GM06990 (cell line): ENCODE measurements around the gene PSEN1.

Experiments
- DNase-seq: peaks from one replicate; pipeline ENCODE4 v3.0.0-alpha.2; 2011; ENCODE audit not compliant: insufficient read length; ENCODE audit errors: extremely low read depth
- H3K27me3 ChIP-seq: replicated peaks from 2 replicates; pipeline ENCODE4 v1.6.0; 2011; ENCODE audit warnings: low read length; ENCODE audit not compliant: control insufficient read depth, insufficient read depth
- H3K36me3 ChIP-seq: 2 replicates; pipeline ENCODE4 v1.5.1; 2011; ENCODE audit warnings: low read length; ENCODE audit not compliant: control insufficient read depth, insufficient read depth
- H3K4me3 ChIP-seq: replicated peaks from 2 replicates; pipeline ENCODE4 v1.5.1; 2011; ENCODE audit warnings: low read depth, mild to moderate bottlenecking, control low read depth, low read length
- CTCF ChIP-seq: IDR thresholded peaks from 2 replicates; pipeline ENCODE4 v1.5.1; 2011; ENCODE audit warnings: low read length, control low read depth, mild to moderate bottlenecking, inconsistent platforms; ENCODE audit not compliant: insufficient read depth, poor library complexity, severe bottlenecking

Gene PSEN1

GRCh38 chr14:73207615-73208014 lies 71.3 kb downstream of the PSEN1 start:
- H3K36me3 ChIP-seq = peaks cover 21% of the 10 kb centered on the region
- H3K27me3 ChIP-seq = no peaks in the 10 kb centered on the region
- no peak overlapping the region for H3K4me3 ChIP-seq
- no peak for TF ChIP-seq CTCF
- no peak for DNase-seq

GRCh38 chr14:73208390-73208789 lies 72.1 kb downstream of the PSEN1 start:
- no peak overlapping the region for H3K4me3 ChIP-seq
- no peak for DNase-seq
- H3K27me3 ChIP-seq = no peaks in the 10 kb centered on the region
- TF ChIP-seq CTCF = no peak
- H3K36me3 ChIP-seq = peaks cover 24% of the 10 kb centered on the region

- Histone ChIP-seq H3K27me3 (no peaks in the 10 kb centered on the region), H3K4me3 (no peak overlapping the region), H3K36me3 (peaks cover 24% of the 10 kb centered on the region)
- DNase-seq = no peak
- no peak for TF ChIP-seq CTCF
Observed at GRCh38 chr14:73208846-73209245, 72.5 kb downstream of the PSEN1 start.

GRCh38 chr14:73209953-73210352 lies 73.6 kb downstream of the PSEN1 start:
- Histone ChIP-seq H3K36me3 (peaks cover 24% of the 10 kb centered on the region), H3K4me3 (no peak overlapping the region), H3K27me3 (no peaks in the 10 kb centered on the region)
- no peak for DNase-seq
- no peak for TF ChIP-seq CTCF

- H3K4me3 ChIP-seq = no peak overlapping the region
- H3K36me3 ChIP-seq = peaks cover 24% of the 10 kb centered on the region
- H3K27me3 ChIP-seq = no peaks in the 10 kb centered on the region
- DNase-seq = no peak
- TF ChIP-seq CTCF = no peak
Observed at GRCh38 chr14:73211251-73212040, 75.1 kb downstream of the PSEN1 start.
